GM20000 (cell line): ENCODE data around the gene FOXO6.
A peak's percentile ranks its signal among the peaks of the same experiment; 100 is the strongest.

Experiments
- DNase-seq: peaks from one replicate; pipeline ENCODE4 v3.0.0; 2012; ENCODE audit warnings: low spot score
- CTCF ChIP-seq: IDR thresholded peaks from 2 replicates; pipeline ENCODE4 v1.5.1; 2012; ENCODE audit warnings: mild to moderate bottlenecking, control low read depth; ENCODE audit errors: extremely low read depth, missing control alignments

FOXO6 gene

GRCh38 chr1:41418857-41419583 is 57.8 kb downstream of the FOXO6 start:
- no peak for TF ChIP-seq CTCF
- DNase-seq = no peak

GRCh38 chr1:41419584-41420295 is 58.5 kb downstream of the FOXO6 start:
- TF ChIP-seq CTCF = no peak
- no peak for DNase-seq

GRCh38 chr1:41420351-41420750 is 59.1 kb downstream of the FOXO6 start:
- TF ChIP-seq CTCF = no peak
- no peak for DNase-seq

GRCh38 chr1:41420860-41421259 is 59.6 kb downstream of the FOXO6 start:
- no peak for TF ChIP-seq CTCF
- no peak for DNase-seq

- DNase-seq = no peak
- TF ChIP-seq CTCF = no peak
Observed at GRCh38 chr1:41422306-41422705, 61.1 kb downstream of the FOXO6 start.

- no peak for TF ChIP-seq CTCF
- DNase-seq = peak; percentile 40
Observed at GRCh38 chr1:41423511-41424191, 62.4 kb downstream of the FOXO6 start.

- no peak for DNase-seq
- TF ChIP-seq CTCF = no peak
Observed at GRCh38 chr1:41424581-41425118, 63.4 kb downstream of the FOXO6 start.
